Ishikawa (cell line): ENCODE results near the gene RCAN2.

ENCODE experiments used
- CEBPB ChIP-seq: IDR thresholded peaks from 2 replicates; pipeline ENCODE4 v1.6.1; 2012
- CREB1 ChIP-seq: IDR thresholded peaks from 2 replicates; pipeline ENCODE4 v1.6.1; 2012; ENCODE audit warnings: low read depth
- EGR1 ChIP-seq: IDR thresholded peaks from 2 replicates; pipeline ENCODE4 v1.6.1; 2012
- EP300 ChIP-seq: IDR thresholded peaks from 2 replicates; pipeline ENCODE4 v1.6.1; 2012; ENCODE audit warnings: borderline replicate concordance
- FOXM1 ChIP-seq: IDR thresholded peaks from 2 replicates; pipeline ENCODE4 v1.6.1; 2012; ENCODE audit warnings: low read depth, borderline replicate concordance
- NFIC ChIP-seq: IDR thresholded peaks from 2 replicates; pipeline ENCODE4 v1.6.1; 2012
- RAD21 ChIP-seq: IDR thresholded peaks from 2 replicates; pipeline ENCODE4 v1.6.1; 2012; ENCODE audit warnings: low read depth
- REST ChIP-seq: IDR thresholded peaks from 2 replicates; pipeline ENCODE4 v1.6.1; 2012; ENCODE audit warnings: low read depth, mild to moderate bottlenecking
- TAF1 ChIP-seq: IDR thresholded peaks from 2 replicates; pipeline ENCODE4 v1.6.1; 2012; ENCODE audit warnings: low read depth, mild to moderate bottlenecking
- TCF12 ChIP-seq: IDR thresholded peaks from 2 replicates; pipeline ENCODE4 v1.6.1; 2012; ENCODE audit warnings: low read depth
- TEAD4 ChIP-seq: IDR thresholded peaks from 2 replicates; pipeline ENCODE4 v1.6.1; 2012
- USF1 ChIP-seq: IDR thresholded peaks from 2 replicates; pipeline ENCODE4 v1.6.1; 2012
- YY1 ChIP-seq: IDR thresholded peaks from 2 replicates; pipeline ENCODE4 v1.6.1; 2012; ENCODE audit warnings: low read depth
- ZBTB7A ChIP-seq: IDR thresholded peaks from 2 replicates; pipeline ENCODE4 v1.6.1; 2012; ENCODE audit warnings: low read depth
- TF ChIP-seq, protein P1 (sequence below): IDR thresholded peaks from 2 replicates; pipeline ENCODE4 v1.6.1; 2012

The RCAN2 gene

GRCh38 chr6:46356543-46356942 is 134.7 kb downstream of the RCAN2 start:
- TF ChIP-seq EP300 = no peak
- TF ChIP-seq TAF1 = no peak
- TF ChIP-seq RAD21 = no peak
- TF ChIP-seq CEBPB = no peak
- no peak for TF ChIP-seq USF1
- TF ChIP-seq, protein P1, sequence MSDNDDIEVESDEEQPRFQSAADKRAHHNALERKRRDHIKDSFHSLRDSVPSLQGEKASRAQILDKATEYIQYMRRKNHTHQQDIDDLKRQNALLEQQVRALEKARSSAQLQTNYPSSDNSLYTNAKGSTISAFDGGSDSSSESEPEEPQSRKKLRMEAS = no peak
- no peak for TF ChIP-seq FOXM1
- no peak for TF ChIP-seq EGR1
- no peak for TF ChIP-seq TEAD4
- TF ChIP-seq CREB1 = no peak
- no peak for TF ChIP-seq TCF12
- no peak for TF ChIP-seq NFIC
- TF ChIP-seq YY1 = no peak
- TF ChIP-seq ZBTB7A = no peak
- TF ChIP-seq REST = no peak

DNA sequence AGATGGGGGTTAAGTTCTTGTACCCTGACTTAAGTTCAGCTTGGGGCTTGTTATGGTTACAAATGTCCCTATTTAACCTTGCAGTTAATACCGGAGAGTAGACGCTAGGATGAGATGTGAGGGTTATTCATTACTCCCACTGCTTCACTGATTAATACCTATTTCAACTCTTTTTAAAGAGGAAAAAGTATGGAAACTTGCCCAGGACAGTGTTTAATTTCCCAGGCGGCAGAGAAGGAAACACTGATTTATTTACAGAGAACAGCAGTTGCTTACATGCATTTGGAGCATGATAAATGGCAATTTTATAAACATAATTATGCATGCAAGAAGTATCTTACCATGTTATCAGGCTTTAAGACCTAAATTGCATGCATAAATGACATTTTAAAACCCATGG is 137.7 kb downstream of the RCAN2 start:
- TF ChIP-seq RAD21 (no peak), REST (no peak), TCF12 (no peak), EP300 (no peak), CREB1 (no peak), TAF1 (no peak), NFIC (no peak), EGR1 (no peak), ZBTB7A (no peak), TEAD4 (no peak), CEBPB (no peak), YY1 (no peak), USF1 (no peak), FOXM1 (no peak)
- TF ChIP-seq, protein P1 = no peak

DNA sequence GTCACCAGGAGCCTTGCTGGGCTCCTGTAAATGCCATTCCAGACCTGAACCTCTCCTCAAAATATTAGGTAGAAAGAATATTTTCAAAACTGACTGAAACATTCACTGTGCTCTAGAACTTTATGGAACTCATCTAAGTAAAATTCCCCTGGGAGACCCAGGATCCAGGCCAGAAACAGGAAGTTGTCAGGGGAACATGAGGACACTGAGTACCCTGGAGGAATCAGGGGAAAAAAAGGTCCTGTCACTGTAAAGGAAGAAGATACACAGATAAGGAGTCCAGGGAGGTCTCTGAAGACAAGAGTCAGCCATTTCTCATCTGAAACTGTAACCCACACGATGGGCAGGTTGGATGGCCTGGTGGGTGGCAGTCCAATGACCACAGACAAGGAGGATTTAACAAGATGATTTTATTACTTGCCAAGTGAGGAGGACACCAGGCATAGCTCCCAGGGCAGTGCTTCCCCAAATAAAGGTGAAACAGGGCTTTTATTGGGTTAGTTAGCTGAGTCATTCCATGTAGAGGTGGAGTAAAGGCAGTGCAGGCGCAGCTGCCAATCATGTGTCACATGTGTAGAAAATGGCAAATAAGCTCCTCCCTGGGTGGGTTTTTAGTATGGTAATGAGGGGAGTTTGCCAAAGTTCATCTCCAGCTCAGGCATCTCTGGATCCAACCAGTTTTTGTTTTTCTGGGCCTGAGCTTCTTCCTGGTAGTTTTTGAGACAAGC is 138.5 kb downstream of the RCAN2 start:
- no peak for TF ChIP-seq YY1
- no peak for TF ChIP-seq RAD21
- TF ChIP-seq TEAD4 = no peak
- no peak for TF ChIP-seq REST
- TF ChIP-seq CREB1 = no peak

DNA sequence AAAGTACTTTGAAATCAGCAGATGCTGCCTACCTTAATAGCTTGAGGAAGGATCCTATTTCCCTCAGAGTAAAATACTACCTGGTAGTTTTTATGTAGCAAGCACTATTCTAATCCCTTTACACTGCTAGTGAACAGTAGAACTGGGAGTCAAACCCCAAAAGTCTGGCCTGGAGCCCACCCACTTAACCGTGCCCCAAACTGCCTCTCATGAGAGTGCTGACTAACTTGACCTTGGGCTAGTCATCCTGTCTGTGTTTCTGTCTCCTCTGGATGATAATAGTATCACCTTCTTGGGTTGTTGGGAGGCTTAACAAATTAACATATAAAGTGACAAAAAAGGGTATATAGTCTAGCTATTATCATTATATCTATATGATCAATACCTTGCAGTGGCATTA is 140.5 kb downstream of the RCAN2 start:
- TF ChIP-seq YY1 (no peak), TEAD4 (no peak), RAD21 (no peak), TAF1 (no peak), NFIC (no peak), EP300 (no peak), TCF12 (no peak), CEBPB (no peak), EGR1 (no peak), REST (no peak), FOXM1 (no peak), USF1 (no peak), CREB1 (no peak), ZBTB7A (no peak)
- TF ChIP-seq, protein P1 = no peak
